ENCODE data around the gene C1QTNF3.
"Not testable (repeated sequence)": the region's sequence is repeated elsewhere in the genome, so short reads cannot be mapped to it uniquely, and the experiment has no call there.

C1QTNF3 gene, protein sequence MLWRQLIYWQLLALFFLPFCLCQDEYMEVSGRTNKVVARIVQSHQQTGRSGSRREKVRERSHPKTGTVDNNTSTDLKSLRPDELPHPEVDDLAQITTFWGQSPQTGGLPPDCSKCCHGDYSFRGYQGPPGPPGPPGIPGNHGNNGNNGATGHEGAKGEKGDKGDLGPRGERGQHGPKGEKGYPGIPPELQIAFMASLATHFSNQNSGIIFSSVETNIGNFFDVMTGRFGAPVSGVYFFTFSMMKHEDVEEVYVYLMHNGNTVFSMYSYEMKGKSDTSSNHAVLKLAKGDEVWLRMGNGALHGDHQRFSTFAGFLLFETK

DNA sequence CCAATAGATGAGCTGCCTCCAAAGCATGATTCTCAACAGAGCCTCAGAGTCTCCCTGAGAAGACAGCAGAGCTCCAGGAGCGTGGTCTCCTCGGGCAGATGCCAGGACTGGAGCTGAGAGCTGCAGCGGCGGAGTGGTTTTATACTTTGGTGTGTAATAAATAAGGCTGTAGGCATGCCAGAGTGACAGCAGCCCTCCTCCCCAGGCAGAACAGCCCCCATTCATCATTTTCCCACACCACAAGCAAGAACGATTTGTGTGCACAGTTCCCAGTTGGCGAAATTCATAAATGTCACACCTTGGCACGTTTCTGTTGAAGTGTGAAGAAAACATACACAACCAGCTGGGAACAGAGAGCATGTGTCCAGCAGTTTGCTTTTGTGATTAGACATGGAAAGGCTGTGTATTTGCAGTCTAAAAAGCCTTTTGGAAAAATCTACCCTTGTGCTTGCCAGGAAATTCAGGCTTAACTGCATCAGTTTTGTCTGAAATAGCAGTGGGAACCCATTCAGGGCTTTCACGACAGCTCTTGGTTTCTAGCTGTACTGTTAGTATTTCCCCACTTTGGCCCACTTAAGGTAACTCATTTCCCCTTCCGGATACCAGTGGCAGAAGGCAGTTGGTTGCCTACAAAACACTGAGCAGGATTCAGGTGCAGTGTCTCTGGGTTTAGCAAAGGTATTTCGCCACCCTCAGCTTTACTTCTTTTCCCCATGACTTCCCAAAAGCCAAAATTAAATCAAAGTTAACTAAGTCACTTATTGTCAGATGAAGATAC, at the start of gene C1QTNF3:
Gene C1QTNF3 (minus strand): TSS at position 115 of the 778 bp plus-strand sequence. CDS start 88 bp downstream, at position 27.
- no peak for DNase-seq

DNA sequence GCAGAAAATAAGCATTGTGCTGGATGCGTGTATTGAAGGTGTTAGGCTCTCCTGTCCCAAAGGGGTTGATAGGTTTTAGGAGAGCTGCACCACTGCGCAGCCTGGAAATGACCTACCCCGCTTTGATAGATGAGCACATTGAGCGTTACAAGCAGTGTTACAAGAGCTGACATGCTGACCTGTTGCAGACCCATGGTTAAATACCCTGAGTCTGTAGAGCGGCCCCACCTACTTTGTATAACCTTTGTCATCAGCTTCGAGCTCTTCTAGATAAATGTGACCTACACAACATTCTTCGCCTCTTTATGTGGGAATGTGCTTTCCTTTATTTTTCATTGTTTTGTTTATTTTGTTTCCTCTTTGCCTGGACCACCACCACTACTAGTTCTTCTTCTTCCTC, 48.0 kb upstream of the C1QTNF3 start:
- DNase-seq: not testable (repeated sequence)

DNA sequence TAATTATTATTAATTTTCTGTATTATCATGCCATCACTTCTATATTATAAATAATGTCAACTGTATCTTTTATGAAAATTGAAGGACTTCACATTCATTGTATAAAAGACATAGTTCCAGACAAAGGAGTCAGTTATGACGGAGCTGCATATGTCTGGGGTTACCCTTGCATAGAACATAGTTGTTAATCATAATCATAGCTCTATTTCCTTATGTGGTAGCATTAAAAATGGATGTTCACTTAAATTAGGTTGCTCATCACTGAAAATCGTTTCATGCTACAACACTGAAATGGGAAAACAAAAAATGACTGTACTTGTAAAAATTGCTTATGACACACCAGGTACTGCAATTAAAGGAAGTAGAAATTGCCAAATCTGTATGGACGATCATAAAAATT, 46.8 kb upstream of the C1QTNF3 start:
- DNase-seq: not testable (repeated sequence)

DNA sequence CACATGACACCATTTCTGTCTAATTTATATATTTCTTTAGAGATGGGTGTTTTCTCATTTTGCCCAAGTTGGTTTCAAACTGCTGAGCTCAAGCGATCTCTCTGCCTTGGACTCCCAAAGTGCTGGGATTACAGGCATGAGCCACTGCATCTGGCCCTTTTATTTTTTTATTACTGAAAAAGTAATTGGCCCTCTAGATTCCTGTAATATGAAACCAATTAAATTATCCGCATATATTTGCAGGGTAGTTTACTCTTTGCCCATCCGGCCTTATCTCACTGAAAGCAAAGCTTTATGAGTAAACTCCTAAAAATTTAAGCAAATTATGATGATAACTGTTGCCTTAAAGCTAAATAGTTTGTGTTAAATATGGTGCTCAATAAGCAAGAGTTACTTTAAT, 44.7 kb upstream of the C1QTNF3 start:
- DNase-seq: not testable (repeated sequence)

DNA sequence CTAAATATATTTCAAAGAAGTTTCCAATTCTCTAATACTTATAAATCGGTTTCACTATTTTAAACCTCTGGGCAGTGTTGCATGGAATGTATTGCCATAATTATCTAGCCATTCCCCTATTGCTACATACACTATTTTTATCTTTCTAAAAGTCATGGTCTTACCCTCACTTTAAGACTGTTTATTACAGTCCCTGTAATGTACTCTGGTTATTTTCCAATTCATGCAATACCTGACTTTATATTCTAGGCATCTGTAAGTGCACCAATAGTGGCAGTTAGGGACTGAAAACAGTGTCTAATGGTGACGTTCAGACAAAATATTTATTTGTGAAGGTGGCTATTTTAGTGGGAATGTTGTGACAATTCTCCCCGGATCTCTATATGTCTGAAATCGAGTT, 40.9 kb upstream of the C1QTNF3 start:
- DNase-seq: not testable (repeated sequence)

DNA sequence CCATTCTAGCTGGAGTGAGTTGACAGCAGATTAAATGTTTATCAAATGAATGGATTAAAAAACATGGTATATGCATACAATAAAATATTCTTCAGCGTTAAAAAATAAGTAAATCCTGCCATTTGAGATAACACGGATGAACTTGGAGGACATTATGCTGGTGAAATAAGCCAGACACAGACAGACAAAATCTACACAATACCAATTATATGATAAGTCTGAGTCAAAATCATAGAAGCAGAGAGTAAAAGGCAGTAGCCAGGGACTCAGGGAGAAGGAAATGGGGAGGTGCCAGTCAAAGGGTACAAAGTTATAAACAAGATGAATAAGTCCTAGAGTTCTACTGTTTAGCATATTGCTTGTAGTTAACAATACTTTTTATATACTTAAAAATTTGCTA, 36.5 kb upstream of the C1QTNF3 start:
- DNase-seq: not testable (repeated sequence)

DNA sequence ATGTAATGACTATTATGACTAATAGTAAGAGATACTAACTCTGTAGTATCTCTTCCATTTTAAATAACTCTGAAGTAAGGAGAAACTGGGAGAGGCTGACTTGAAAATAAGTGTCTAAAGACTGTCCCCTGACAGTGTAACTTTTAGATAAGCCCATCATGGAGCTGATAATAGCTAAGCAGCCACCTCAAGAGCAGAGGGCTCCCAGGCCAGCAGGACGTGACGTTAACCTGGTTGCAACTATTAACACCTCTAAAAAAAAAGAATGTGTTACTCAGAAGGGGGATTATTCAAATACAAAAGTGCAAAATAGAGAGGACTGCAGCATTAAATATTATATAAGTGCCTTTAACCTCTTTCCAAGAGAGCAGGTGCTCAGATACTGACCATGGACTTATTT, 34.6 kb upstream of the C1QTNF3 start:
- not testable (repeated sequence) for DNase-seq

DNA sequence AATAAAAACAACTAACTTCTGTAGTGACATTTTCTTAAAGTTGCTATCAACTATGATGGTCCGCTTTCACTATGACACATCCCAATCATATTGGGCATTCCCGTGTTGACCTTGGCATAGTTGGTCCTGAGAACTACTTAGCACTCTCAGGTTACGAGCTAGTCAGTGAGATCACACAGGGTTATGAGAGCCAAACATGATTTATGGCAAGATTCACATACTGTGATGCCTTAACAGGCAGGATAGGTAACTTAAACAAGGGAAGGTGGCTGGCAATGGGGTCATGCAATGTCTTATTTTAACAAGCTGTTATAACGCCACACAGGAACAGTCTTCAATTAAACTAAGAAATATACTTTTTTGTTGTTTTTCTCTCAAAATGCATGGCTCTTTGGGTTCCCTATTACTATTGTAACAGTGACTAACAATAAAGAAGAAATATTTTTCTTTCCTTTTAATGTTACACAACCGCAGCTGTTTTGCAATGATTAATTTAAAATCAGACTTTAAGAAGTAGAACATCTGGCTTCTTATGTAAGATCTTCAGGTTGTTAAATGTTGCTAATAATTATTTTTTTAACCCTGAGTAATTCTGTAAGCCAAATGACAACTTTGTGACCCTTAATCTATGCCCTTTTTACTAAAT, 33.8 kb upstream of the C1QTNF3 start:
- DNase-seq: not testable (repeated sequence)

DNA sequence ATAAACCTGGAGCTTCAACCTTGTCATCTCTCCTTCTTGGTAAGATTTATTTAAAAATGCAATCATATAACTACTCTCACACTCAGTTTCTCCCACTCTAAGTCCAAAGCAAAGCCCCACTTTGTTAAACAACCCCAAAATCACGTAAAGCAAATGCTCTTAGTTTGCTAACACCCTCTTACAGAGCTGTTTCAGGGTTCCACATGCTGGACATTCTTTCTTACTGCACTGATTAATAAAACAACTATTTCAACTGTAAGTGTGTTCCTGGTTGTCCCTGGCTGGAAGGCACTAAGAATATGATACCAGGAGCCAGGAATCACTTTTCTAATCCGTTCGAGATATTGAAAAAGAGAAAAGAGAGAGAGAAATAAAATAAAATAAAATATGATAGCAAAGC, 31.5 kb upstream of the C1QTNF3 start:
- not testable (repeated sequence) for DNase-seq

DNA sequence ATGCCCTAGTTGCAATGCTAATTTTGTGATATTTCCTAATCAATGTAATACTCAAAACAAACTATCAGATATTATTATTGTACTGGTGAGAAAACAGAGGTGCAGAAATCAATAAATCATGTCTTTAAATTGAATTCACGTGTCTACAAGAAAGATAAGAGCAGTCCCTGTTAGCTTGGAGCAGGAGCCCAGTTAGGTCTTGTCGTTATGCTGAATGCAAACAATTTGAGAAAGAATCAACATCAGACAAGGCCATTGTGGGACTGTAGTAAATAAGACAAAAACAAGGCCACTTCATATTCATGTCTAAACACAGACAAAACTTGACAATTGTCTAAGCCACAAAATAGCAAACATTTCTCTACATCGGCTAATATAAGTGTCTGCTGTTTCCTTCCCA, 31.1 kb upstream of the C1QTNF3 start:
- not testable (repeated sequence) for DNase-seq

DNA sequence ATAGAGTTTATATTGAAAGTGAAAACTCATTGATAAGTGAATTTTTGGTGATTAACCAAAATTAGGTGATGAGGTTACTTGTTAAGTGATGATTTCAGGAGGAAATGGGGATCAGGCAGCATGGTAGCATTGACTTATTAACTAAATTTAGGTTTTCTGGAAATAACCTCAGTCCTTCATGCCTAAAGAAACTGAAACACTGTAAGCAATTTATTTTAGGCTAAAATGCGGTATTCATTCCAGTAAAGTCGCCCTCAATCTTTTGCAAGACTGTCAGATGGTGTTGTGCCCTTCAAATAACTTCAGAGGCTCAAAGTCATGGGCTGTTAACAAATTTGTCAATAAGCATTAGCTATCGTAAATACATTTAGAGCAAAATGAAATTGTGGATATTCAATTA, 27.6 kb upstream of the C1QTNF3 start:
- not testable (repeated sequence) for DNase-seq

DNA sequence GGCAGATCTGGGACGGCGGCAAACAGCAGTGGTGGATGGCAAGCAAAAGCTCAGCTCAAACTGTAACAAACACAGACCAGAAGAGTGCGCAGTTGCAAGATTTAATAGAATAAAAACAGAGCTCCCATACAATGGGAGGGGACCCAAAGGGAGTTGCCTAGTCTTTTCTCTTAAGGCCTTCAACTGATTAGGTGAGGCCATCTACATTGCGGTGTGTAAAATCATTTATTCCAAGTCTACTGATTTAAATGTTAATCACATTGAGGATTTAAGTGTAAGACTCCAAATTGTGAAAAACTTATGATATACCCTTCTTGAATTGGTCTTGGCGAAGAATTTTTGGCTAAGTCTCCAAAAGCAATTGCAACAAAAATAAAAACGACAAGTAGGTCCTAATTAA, 21.6 kb upstream of the C1QTNF3 start:
- DNase-seq: no peak

DNA sequence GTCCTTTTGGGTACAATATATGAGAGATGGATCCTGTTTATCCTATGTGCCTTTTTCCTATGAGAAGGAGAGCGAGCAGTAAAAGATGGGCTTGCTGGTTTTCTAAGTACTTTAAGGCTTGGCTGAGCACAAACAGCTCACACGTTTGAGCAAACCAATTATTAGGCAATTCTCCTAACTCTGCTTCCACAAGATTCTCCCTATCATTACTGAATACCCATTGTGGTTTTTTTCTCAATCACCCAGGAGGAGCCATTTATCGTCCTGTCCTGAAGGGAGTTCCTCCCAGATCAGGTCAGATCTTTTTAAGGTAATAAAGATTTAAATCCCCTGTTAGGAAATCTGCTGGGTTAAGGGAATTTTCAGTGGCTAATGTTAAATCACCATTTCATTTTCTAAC, 19.4 kb upstream of the C1QTNF3 start:
- DNase-seq: no peak

DNA sequence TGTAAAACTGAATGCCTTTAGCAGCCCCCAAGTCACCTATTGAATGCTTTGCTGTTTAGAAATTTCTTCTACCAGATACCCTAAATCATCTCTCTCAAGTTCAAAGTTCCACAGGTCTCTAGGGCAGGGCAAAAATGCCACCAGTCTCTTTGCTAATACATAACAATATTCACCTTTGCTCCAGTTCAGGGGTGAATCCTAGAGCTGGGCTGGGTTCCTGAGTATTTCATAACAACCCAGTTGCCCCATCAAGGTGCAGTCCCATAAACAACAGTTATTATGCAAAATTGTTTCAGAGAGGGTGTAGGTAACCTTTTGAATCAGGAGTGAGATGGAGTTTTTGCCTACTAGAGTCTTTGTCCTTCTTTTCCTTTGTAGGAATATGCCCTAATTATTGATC, 19.0 kb upstream of the C1QTNF3 start:
- DNase-seq: no peak

DNA sequence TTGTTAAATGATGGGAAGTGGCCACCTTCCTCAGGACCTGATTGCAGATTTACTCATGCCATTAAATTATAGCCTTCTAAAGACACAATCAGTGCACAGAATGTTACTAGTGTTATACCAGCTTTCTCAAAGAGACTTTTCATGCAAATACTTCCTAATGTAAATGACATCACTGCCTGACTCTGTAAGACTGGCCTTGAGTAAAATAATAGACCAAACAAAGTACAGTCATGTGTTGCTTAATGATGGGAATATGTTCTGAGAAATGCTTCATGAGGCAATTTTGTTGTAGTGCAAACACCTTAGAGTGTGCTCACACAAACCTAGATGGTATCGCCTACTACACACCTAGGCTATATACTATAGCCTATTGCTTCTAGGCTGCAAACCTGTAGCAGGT, 17.0 kb upstream of the C1QTNF3 start:
- DNase-seq: no peak

DNA sequence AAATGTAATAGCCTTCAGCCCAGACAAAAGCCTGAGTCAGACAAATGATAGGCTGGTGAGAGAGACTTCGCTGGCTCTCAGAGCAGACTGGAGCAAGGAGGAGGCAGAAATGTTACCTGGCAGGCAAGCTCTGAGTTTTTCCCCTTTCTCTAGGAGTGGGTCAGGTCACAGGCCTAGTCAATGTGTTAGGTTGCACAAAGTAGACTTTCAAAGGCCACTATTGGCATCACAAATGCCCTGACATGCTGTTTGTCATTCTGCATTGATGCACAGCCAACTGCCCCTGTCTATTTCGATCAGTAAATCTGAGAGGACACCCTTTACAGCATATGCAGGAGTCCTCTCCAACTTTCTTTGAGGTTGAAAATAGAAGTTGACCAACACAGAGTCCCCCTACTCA, 15.5 kb upstream of the C1QTNF3 start:
- DNase-seq: no peak

DNA sequence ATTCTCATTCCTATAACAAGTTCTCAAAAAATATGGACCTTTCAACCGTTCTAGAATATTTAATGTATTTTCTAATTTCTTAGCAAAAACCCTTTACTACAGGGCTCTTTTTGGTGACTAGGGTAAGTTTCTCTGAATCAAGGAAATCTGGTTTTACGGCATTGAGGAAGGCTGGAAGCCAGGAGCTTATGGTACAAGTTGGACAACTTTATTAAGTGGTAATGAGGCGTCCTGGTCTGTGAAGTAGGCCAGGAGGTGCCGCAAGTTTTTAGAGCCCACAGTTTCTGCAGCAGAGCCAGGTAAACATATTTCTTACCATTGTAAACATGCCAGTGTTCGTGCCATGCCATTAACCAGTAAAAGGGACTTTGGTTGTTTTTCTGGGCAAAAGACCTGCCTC, 14.6 kb upstream of the C1QTNF3 start:
- no peak for DNase-seq

DNA sequence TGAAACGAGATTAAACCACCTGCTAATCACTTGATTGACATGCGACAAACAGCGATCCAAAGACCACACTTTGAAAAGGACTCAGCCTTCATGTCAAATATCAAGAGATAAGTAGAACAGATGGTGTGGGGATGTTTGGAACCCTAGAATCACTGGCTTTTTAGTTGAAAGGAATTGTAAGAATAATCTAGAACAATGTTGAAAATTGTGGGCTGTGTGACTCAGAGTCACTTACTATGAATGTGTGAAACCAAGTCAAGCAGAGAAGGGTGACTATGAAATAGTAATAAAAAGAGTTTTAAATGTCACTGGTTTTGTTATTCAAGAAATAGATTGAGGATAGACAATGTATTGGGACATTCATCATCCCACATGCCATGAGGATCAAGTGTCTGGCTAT, 14.1 kb upstream of the C1QTNF3 start:
- DNase-seq: no peak

DNA sequence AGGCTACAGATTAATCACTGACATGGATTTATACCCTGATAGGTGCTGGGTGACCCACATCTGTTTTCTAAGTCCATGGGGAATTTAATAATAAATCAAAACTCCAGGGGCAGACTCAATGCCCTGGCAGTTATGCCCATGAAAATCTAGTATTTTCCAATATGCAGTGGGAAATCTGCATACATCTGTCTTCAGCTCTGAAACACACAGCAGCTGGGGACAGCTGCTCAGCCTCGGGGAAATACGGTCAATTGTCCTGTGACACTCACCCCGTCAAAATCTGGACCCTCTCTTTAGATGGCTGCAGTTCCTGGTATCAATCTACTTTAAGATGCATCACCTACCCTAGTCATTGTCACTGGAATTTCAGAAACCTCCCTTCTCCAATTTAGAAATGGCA, 12.7 kb upstream of the C1QTNF3 start:
- no peak for DNase-seq

DNA sequence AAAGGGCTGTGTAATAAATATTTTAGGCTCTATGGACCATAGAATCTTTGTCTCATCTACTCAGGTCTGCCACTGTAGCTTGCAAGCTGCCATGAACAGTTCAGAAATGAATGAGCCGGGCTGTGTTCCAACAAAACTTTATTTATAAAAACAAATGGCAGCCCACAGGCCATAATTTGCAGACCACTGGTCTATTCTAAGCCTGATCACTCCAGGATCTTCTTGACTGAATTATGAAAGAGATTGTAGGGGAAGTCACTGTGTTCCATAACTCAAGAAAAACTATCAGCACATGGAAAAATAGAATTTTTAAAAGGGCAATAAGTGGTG, 11.4 kb upstream of the C1QTNF3 start:
- DNase-seq: no peak

DNA sequence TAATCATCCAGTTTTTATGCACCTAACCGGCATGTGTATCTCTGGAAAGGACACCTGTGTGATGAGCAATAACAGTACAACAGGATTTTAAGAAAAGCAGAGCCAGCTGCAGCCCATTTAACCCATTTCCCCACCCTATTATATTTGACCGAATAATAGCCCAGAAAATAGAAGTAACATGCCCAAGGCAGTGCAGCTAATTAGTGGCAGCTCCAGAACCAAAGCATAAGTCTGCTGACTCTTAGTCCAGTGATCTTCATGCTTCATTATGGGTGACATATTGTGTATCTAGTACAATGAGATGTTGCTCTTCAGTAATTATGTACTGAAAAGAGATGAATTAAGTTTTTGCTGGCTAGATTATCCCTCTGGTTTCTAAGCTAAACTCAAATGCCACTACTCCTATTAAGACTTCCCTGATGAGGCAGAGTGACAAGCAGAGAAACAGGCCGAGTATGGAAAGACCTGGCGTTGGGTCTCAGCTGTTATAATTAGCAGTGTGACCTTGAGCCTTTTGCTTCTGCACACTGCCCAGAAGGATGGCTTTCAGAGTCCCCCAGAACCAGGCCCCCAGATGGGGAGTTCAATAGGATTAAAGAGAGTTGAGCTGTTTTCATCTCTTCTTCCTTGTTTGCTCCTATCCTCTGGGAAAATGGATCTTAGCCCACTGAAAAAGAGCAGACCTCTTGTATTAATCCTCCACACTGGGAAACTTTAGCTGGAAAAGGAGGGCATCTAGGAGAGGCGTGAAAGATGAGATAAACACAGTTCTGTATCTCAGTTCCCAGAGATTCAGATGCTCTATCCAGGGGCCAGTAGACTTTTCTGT, 10.8 kb upstream of the C1QTNF3 start:
- DNase-seq: no peak

DNA sequence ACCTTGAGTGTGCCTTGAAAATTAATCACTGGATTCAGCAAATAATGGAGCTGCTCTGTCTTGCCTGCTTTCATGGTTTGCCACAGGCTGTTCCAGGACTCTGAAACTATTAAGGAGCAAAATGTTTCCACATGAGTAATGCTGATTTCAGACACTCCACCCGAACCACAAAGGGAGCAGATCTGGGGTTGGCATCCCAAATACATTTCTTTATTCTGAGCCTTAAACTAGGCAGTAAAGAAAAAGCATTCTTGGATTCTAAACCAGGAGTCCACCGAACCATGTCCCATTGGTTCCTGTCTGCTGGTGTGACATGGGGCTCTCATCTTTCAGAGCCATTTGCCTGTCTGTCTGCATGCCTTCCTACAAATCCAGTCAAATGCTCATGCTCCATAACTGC, 10.1 kb upstream of the C1QTNF3 start:
- DNase-seq: no peak

DNA sequence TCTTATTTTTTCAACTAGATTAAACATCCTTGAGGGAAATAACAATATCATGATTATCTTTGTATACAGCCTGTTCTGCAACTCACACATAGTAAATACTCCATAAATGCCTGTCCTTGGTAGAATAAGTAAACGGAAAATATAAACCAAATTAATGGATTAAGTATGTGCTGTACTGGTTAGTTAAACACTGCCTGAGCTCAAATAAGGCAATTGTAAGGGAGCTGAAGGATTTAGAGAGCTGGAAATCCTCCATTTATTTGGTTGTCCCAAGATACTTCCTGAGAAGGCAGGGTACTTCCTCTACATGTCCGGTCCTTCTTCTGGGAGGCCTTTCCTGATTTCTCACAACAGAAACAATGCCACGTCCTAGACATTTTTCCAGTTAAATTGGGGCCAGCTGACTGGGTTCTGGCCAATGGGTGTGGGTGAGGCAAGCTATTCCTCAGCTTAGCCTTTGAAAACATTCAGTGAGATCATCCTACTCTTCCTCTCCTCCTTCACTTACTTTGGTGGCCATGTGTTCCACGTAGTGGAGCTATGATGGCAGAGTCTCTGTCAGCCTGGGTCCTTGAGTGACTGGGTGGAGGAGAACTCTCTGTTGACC, 8.5 kb upstream of the C1QTNF3 start:
- no peak for DNase-seq
